Mesenchymal stem cell (in vitro differentiated cells and primary cell): Measurements from ENCODE around the gene RMP24.
"Not testable (repeated sequence)": the region's sequence is repeated elsewhere in the genome, so short reads cannot be mapped to it uniquely, and the experiment has no call there.

ENCODE experiments used
- DNase-seq: peaks from one replicate; pipeline ENCODE4 v3.0.0-alpha.2; 2013
- H2AFZ ChIP-seq: one replicate; pipeline ENCODE4 v1.6.1; 2013; ENCODE audit warnings: low read depth, mild to moderate bottlenecking, control low read depth, inconsistent platforms, low read length, moderate library complexity
- H2AK5ac ChIP-seq: 2 replicates; pipeline ENCODE4 v1.6.1; 2013; ENCODE audit warnings: low read length, moderate library complexity, mild to moderate bottlenecking, inconsistent platforms; ENCODE audit not compliant: severe bottlenecking
- H2BK120ac ChIP-seq: one replicate; pipeline ENCODE4 v1.6.1; 2013; ENCODE audit warnings: low read depth, mild to moderate bottlenecking, inconsistent platforms, low read length, moderate library complexity
- H2BK12ac ChIP-seq, 2 experiments: one replicate each; pipeline ENCODE4 v1.6.1; 2013; ENCODE audit warnings: inconsistent platforms in 2 of 2, low read length in 2 of 2, mild to moderate bottlenecking in 2 of 2, moderate library complexity in 2 of 2, control low read depth in 1 of 2
- H2BK15ac ChIP-seq: one replicate; pipeline ENCODE4 v1.6.1; 2013; ENCODE audit warnings: mild to moderate bottlenecking, low read depth, inconsistent platforms; ENCODE audit not compliant: poor library complexity, severe bottlenecking
- H2BK5ac ChIP-seq: 2 replicates; pipeline ENCODE4 v1.6.1; 2013; ENCODE audit warnings: low read depth, mild to moderate bottlenecking, low read length, control low read depth, inconsistent platforms; ENCODE audit not compliant: poor library complexity, severe bottlenecking
- H3K14ac ChIP-seq, 2 experiments: one replicate each; pipeline ENCODE4 v1.6.1; 2013; ENCODE audit warnings: inconsistent platforms in 2 of 2, low read length in 2 of 2, control low read depth in 1 of 2, mild to moderate bottlenecking in 1 of 2, moderate library complexity in 1 of 2
- H3K18ac ChIP-seq, 2 experiments: one replicate each; pipeline ENCODE4 v1.6.1; 2013; ENCODE audit warnings: inconsistent platforms in 2 of 2, low read length in 2 of 2, control low read depth in 1 of 2, low read depth in 1 of 2, mild to moderate bottlenecking in 1 of 2
- H3K23ac ChIP-seq, 2 experiments: one replicate each; pipeline ENCODE4 v1.6.1; 2013; ENCODE audit warnings: inconsistent platforms in 2 of 2, low read length in 2 of 2, mild to moderate bottlenecking in 2 of 2, moderate library complexity in 2 of 2, control low read depth in 1 of 2
- H3K27ac ChIP-seq: 2 replicates; pipeline ENCODE4 v1.5.1; 2013; ENCODE audit warnings: mild to moderate bottlenecking, moderate library complexity, low read length, control low read depth, inconsistent platforms; ENCODE audit not compliant: poor library complexity, severe bottlenecking
- H3K27me3 ChIP-seq, 2 experiments: 2 replicates each; pipeline versions ENCODE4 v1.6.1 to v1.7.0; 2013; ENCODE audit warnings: low read length in 2 of 2, mild to moderate bottlenecking in 2 of 2, moderate library complexity in 2 of 2, control low read depth in 1 of 2, inconsistent platforms in 1 of 2; ENCODE audit not compliant: control insufficient read depth in 1 of 2, insufficient read depth in 1 of 2
- H3K36me3 ChIP-seq, 2 experiments: 2 replicates each; pipeline versions ENCODE4 v1.6.1 to v1.7.0; 2013; ENCODE audit warnings: low read length in 2 of 2, control low read depth in 1 of 2, inconsistent platforms in 1 of 2, low read depth in 1 of 2, mild to moderate bottlenecking in 1 of 2; ENCODE audit not compliant: insufficient read depth in 2 of 2, control insufficient read depth in 1 of 2
- H3K4ac ChIP-seq, 2 experiments: one replicate each; pipeline ENCODE4 v1.6.1; 2013; ENCODE audit warnings: inconsistent platforms in 2 of 2, low read length in 2 of 2, mild to moderate bottlenecking in 2 of 2, moderate library complexity in 2 of 2, control low read depth in 1 of 2, low read depth in 1 of 2
- H3K4me1 ChIP-seq: 2 replicates; pipeline ENCODE4 v1.6.1; 2013; ENCODE audit warnings: low read depth, low read length, control low read depth; ENCODE audit not compliant: control insufficient read depth, insufficient read depth
- H3K4me2 ChIP-seq: 2 replicates; pipeline ENCODE4 v1.6.1; 2013; ENCODE audit warnings: low read length, mild to moderate bottlenecking, inconsistent platforms; ENCODE audit not compliant: poor library complexity, severe bottlenecking
- H3K4me3 ChIP-seq, 2 experiments: 2 replicates each; pipeline versions ENCODE4 v1.5.1 to v1.7.0; 2013; ENCODE audit warnings: low read length in 2 of 2, mild to moderate bottlenecking in 2 of 2, control low read depth in 1 of 2, low read depth in 1 of 2; ENCODE audit not compliant: insufficient read depth in 1 of 2
- H3K79me1 ChIP-seq: replicated peaks from 2 replicates; pipeline ENCODE4 v1.6.1; 2013; ENCODE audit warnings: mild to moderate bottlenecking, control low read depth, low read length, inconsistent platforms; ENCODE audit not compliant: poor library complexity, severe bottlenecking
- H3K9ac ChIP-seq: 2 replicates; pipeline ENCODE4 v1.7.0; 2013; ENCODE audit warnings: mild to moderate bottlenecking, low read length, moderate library complexity
- H3K9me3 ChIP-seq: 2 replicates; pipeline ENCODE4 v1.7.0; 2013; ENCODE audit warnings: mild to moderate bottlenecking, low read length; ENCODE audit not compliant: control insufficient read depth
- H4K8ac ChIP-seq: one replicate; pipeline ENCODE4 v1.6.1; 2013; ENCODE audit warnings: inconsistent platforms, mild to moderate bottlenecking, low read length, moderate library complexity
- H4K91ac ChIP-seq: one replicate; pipeline ENCODE4 v1.6.1; 2013; ENCODE audit warnings: mild to moderate bottlenecking, low read length, inconsistent platforms
- WGBS: methylation state at CpG from one replicate; pipeline ENCODE4 v1.1.7; 2013; ENCODE audit warnings: mixed read lengths; 5-methylcytosine and 5-hydroxymethylcytosine counted together

RMP24 gene

DNA sequence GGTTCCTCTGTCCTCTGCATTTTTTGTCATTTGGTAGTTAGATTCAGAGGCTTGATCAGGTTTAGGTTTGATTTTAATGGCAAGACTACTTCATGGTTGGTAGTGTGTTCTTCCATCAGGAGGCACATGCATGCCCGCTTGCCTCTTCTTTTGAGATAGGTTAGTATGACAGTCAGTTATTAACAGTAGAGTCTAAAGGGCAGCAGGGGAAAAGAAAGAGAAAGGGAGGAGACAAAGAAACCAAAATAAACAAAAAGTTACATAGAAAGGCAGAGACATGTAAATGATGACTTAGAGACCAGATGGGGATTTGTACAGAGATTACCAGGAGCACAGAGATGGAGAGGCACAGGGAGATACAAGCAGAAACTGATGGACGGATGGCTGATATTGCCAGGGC is 10.2 kb upstream of the RMP24 start:
- Histone ChIP-seq H3K27ac (no peak overlapping the region), H3K4me3 (no peak overlapping the region), H4K8ac (no peak overlapping the region), H3K4me2 (no peak overlapping the region), H2BK5ac (no peak overlapping the region), H3K9ac (no peak overlapping the region), H3K9me3 (peaks cover 11% of the 10 kb centered on the region), H3K36me3 (no peaks in the 10 kb centered on the region), H3K23ac (no peak overlapping the region), H3K18ac (no peak overlapping the region), H4K91ac (no peak overlapping the region), H3K4ac (no peak overlapping the region), H2BK15ac (no peak overlapping the region), H2BK120ac (no peak overlapping the region), H2BK12ac (no peak overlapping the region), H3K4me1 (no peaks in the 10 kb centered on the region), H2AK5ac (no peak overlapping the region), H3K27me3 (no peaks in the 10 kb centered on the region), H3K14ac (no peak overlapping the region), H3K79me1 (no peaks in the 10 kb centered on the region), H2AFZ (no peak overlapping the region)
- 91% methylated on average over 2 of the region's 2 CpGs for WGBS
- no peak for DNase-seq

DNA sequence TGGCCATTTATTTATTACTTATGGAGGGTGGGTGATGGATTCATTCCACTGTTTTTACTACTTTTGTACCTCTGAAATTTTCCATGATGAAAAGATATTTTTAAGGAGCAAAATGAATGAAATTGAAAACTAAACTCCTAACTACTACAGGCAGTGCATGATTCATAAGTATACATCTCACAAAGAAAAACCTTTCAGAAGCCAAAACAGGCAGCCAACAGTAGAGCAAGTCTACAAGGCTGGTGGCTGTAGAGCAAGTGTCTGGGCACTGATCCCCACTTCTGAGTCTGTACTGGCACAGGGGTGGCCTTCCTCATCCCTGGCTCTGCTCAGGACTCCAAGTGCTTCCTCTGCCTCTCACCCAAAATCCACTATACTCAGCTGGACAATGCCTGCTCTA is 8.2 kb upstream of the RMP24 start:
- Histone ChIP-seq H4K8ac (no peak overlapping the region), H3K79me1 (no peaks in the 10 kb centered on the region)

DNA sequence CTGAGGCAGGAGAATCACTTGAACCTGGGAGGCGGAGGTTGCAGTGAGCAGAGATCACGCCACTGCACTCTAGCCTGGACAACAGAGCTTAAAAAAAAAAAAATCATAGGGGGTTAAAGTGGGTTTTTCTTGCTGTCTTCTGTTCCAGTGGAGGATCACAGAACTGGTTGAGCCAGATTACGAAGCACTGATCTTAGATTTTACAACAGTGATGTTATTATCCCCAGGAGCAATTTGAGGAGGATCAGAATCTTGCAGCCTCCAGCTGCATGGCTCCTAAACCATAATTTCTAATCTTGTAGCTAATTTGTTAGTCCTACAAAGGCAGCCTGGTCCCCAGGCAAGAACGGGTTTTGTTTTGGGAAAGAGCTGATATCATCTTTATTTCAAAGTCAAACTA is 4.6 kb upstream of the RMP24 start:
- H3K9ac ChIP-seq, H2BK5ac ChIP-seq, H3K4me1 ChIP-seq, H2BK12ac ChIP-seq, H3K27me3 ChIP-seq, H3K9me3 ChIP-seq, H4K91ac ChIP-seq, H3K23ac ChIP-seq, H3K4ac ChIP-seq, H3K79me1 ChIP-seq, H2AK5ac ChIP-seq, H3K4me2 ChIP-seq, H2AFZ ChIP-seq, DNase-seq, H3K4me3 ChIP-seq, H2BK120ac ChIP-seq, H4K8ac ChIP-seq, H3K14ac ChIP-seq, H3K36me3 ChIP-seq, H3K18ac ChIP-seq, H3K27ac ChIP-seq, H2BK15ac ChIP-seq: not testable (repeated sequence)
- WGBS = 87% methylated on average over 3 of the region's 4 CpGs

More for the DNA sequence above, 8.2 kb upstream of the RMP24 start:
- DNase-seq = no peak
- Histone ChIP-seq H2BK5ac (no peak overlapping the region), H2BK15ac (no peak overlapping the region), H3K4me2 (no peak overlapping the region), H3K18ac (no peak overlapping the region), H3K4me3 (no peak overlapping the region), H2AFZ (no peak overlapping the region), H3K9me3 (peaks cover 8% of the 10 kb centered on the region), H3K27ac (no peak overlapping the region), H3K4ac (no peak overlapping the region), H3K4me1 (peaks cover 2% of the 10 kb centered on the region), H2AK5ac (no peak overlapping the region), H3K27me3 (no peaks in the 10 kb centered on the region), H2BK12ac (no peak overlapping the region), H4K91ac (no peak overlapping the region), H3K9ac (no peak overlapping the region), H3K23ac (no peak overlapping the region), H3K36me3 (no peaks in the 10 kb centered on the region), H2BK120ac (no peak overlapping the region), H3K14ac (no peak overlapping the region)

DNA sequence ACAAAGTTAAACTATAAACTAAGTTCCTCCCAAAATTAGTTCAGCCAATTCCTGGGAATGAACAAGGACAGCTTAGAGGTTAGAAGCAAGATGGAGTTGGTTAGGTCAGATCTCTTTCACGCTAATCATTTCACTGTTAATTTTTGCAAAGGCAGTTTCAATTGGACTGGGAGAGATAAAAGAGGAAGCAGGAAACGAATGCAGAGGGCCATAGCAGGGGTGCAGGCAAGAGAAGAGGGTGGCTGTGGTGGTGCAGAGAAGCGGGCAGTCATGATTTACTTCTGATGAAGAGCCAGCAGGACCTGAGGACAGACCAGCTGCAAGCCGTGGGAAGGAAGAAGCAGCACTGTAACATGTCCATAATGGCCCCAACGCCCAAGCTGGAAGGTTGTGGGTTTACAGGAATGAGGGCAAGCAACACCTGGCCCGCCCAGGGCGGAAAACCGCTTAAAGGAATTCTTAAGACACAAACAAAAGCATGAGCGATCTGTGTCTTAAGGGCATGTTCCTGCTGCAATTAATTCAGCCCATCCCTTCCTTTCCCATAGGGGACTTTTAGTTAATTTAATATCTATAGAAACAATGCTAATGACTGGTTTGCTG is 4.1 kb upstream of the RMP24 start:
- H2BK15ac ChIP-seq = no peak overlapping the region
- H3K14ac ChIP-seq = no peak overlapping the region
- H2BK5ac ChIP-seq = no peak overlapping the region
- H3K36me3 ChIP-seq = no peaks in the 10 kb centered on the region
- H3K4ac ChIP-seq = no peak overlapping the region
- no peak overlapping the region for H2AK5ac ChIP-seq
- 80% methylated on average over 8 of the region's 9 CpGs for WGBS
- no peak overlapping the region for H3K27ac ChIP-seq
- no peak overlapping the region for H2BK120ac ChIP-seq
- H3K4me2 ChIP-seq = no peak overlapping the region
- peaks cover 2% of the 10 kb centered on the region for H3K4me1 ChIP-seq
- no peaks in the 10 kb centered on the region for H3K9me3 ChIP-seq
- no peak overlapping the region for H3K18ac ChIP-seq
- H2BK12ac ChIP-seq = no peak overlapping the region
- no peak overlapping the region for H3K9ac ChIP-seq
- no peak overlapping the region for H3K4me3 ChIP-seq
- H3K79me1 ChIP-seq = peaks cover 7% of the 10 kb centered on the region
- no peaks in the 10 kb centered on the region for H3K27me3 ChIP-seq
- no peak for DNase-seq
- no peak overlapping the region for H2AFZ ChIP-seq
- H3K23ac ChIP-seq = no peak overlapping the region
- H4K91ac ChIP-seq = no peak overlapping the region
- H4K8ac ChIP-seq = no peak overlapping the region
